HepG2 (cell line): ENCODE results near the gene NANOGP8. TPM values are rescaled to one million over a fixed set of nuclear protein-coding genes. Genes with fewer than 3 reads are reported as not detected.

Experiments
- ATAC-seq: fragments of 200-7000 bp; cut with Tn5 transposase; 3 replicates; pipeline ENCODE4 v1.9.1; 2020; ENCODE audit warnings: mild to moderate bottlenecking, moderate library complexity
- BruUV-seq: library from RNA; stranded (reverse); fragments of 400-500 nt; replicated peaks from 2 replicates; lab custom pipeline; 2021; lab: Mats Ljungman, UMichigan
- CTCF ChIA-PET: fragments of 300-600 bp; formaldehyde crosslinking; extraction: SDS; loops from one replicate; lab custom pipeline; 2021; ENCODE audit warnings: low total read pairs, inconsistent platforms, low intra/inter-chr PET ratio; lab: Yijun Ruan, JAX
- POLR2A ChIA-PET: fragments of 350-600 bp; sonication (Branson Sonifier 250); formaldehyde crosslinking; loops from one replicate; lab custom pipeline; 2020; ENCODE audit warnings: antibody characterized with exemption, inconsistent platforms; lab: Yijun Ruan, JAX
- DNase-seq: peaks from one replicate; pipeline ENCODE4 v3.0.0-alpha.2; 2015; ENCODE audit warnings: low spot score
- FAIRE-seq: peaks from 3 replicates; lab custom pipeline; 2011; peaks lifted over from hg19 to GRCh38; lab: Jason Lieb, UNC
- H2AFZ ChIP-seq: one replicate; pipeline ENCODE4 v1.6.1; 2011; ENCODE audit warnings: low read length, inconsistent platforms
- H3K27ac ChIP-seq: fragments of 300-600 bp; 3 replicates; pipeline ENCODE4 v1.8.0; 2011; ENCODE audit warnings: mixed run types, mild to moderate bottlenecking, mixed read lengths, low read length, inconsistent platforms; ENCODE audit not compliant: insufficient read depth; ENCODE audit errors: extremely low read length
- H3K27me3 ChIP-seq, 2 experiments: fragments of 200-600 bp in 1 of 2; 2 replicates in 1 of 2; 3 replicates in 1 of 2; pipeline versions ENCODE4 v1.6.0 to v1.8.0; 2011; ENCODE audit warnings: low read length in 2 of 2, mild to moderate bottlenecking in 2 of 2, moderate library complexity in 2 of 2, inconsistent platforms in 1 of 2; ENCODE audit not compliant: insufficient read depth in 2 of 2, control insufficient read depth in 1 of 2
- H3K36me3 ChIP-seq, 2 experiments: fragments of 200-600 bp in 1 of 2; replicated peaks in 1 of 2; 2 replicates in 1 of 2; 3 replicates in 1 of 2; pipeline versions ENCODE4 v1.5.1 to v1.8.0; 2011; ENCODE audit warnings: low read length in 2 of 2, inconsistent platforms in 1 of 2; ENCODE audit not compliant: insufficient read depth in 2 of 2, control insufficient read depth in 1 of 2
- H3K4me1 ChIP-seq: 2 replicates; pipeline ENCODE4 v1.5.1; 2012; ENCODE audit warnings: low read length, inconsistent platforms; ENCODE audit not compliant: insufficient read depth
- H3K4me2 ChIP-seq: 2 replicates; pipeline ENCODE4 v1.6.0; 2011; ENCODE audit warnings: low read depth, low read length, inconsistent platforms
- H3K4me3 ChIP-seq, 3 experiments: fragments of 200-600 bp in 1 of 3; sonication (generic), shearing (Covaris generic) in 1 of 3; replicated peaks in 1 of 3; 2 replicates each; pipeline ENCODE4 v1.5.1; 2011 to 2016; ENCODE audit warnings: low read length in 3 of 3, inconsistent platforms in 2 of 3, low read depth in 2 of 3, mild to moderate bottlenecking in 2 of 3, control low read depth in 1 of 3, mixed read lengths in 1 of 3; ENCODE audit not compliant: insufficient read depth in 1 of 3
- H3K79me2 ChIP-seq: one replicate; pipeline ENCODE4 v1.6.1; 2011; ENCODE audit warnings: low read length, inconsistent platforms; ENCODE audit not compliant: insufficient read depth
- H3K9ac ChIP-seq: 2 replicates; pipeline ENCODE4 v1.6.0; 2011; ENCODE audit warnings: mild to moderate bottlenecking, low read depth, low read length, inconsistent platforms; ENCODE audit not compliant: insufficient read depth
- H3K9me3 ChIP-seq: 2 replicates; pipeline ENCODE4 v1.5.1; 2012; ENCODE audit warnings: mild to moderate bottlenecking, low read length
- H4K20me1 ChIP-seq: 2 replicates; pipeline ENCODE4 v1.6.0; 2011; ENCODE audit warnings: inconsistent platforms, mild to moderate bottlenecking, low read length, moderate library complexity; ENCODE audit not compliant: insufficient read depth
- EED ChIP-seq: sonication (generic); formaldehyde crosslinking; IDR thresholded peaks from 2 replicates; pipeline ENCODE4 v1.5.0; 2020; ENCODE audit warnings: mild to moderate bottlenecking, missing genetic modification reagents
- HNF1B ChIP-seq: sonication (generic); formaldehyde crosslinking; IDR thresholded peaks from 2 replicates; pipeline ENCODE4 v1.5.1; 2020; ENCODE audit warnings: mild to moderate bottlenecking, moderate library complexity, missing genetic modification reagents
- ZNF33A ChIP-seq: sonication (generic); formaldehyde crosslinking; IDR thresholded peaks from 2 replicates; pipeline ENCODE4 v1.5.1; 2020; ENCODE audit warnings: missing genetic modification reagents, mild to moderate bottlenecking, moderate library complexity, borderline replicate concordance
- ZNF556 ChIP-seq: sonication (generic); formaldehyde crosslinking; IDR thresholded peaks from 2 replicates; pipeline ENCODE4 v1.4.0; 2020; ENCODE audit warnings: mild to moderate bottlenecking, missing genetic modification reagents, borderline replicate concordance
- ZNF768 ChIP-seq: sonication (generic); formaldehyde crosslinking; IDR thresholded peaks from 2 replicates; pipeline ENCODE4 v1.4.0; 2020; ENCODE audit warnings: missing genetic modification reagents
- ZNF850 ChIP-seq: sonication (generic); formaldehyde crosslinking; conservative IDR thresholded peaks from 2 replicates; pipeline ENCODE4 v1.9.0; 2021; ENCODE audit warnings: mild to moderate bottlenecking, missing genetic modification reagents
- ZSCAN12 ChIP-seq: sonication (generic); formaldehyde crosslinking; IDR thresholded peaks from 2 replicates; pipeline ENCODE4 v1.9.0; 2021; ENCODE audit warnings: mild to moderate bottlenecking, missing genetic modification reagents
- WGBS: methylation state at CpG from one replicate; pipeline ENCODE4 v1.1.6; 2017; ENCODE audit warnings: low lambda C conversion rate; 5-methylcytosine and 5-hydroxymethylcytosine counted together
- in situ Hi-C: cut with HindIII; loops from 2 replicates; pipeline ENCODE4 v1.10.0; 2017; ENCODE audit warnings: low pct_unique_long_range_greater_than_20kb; ENCODE audit not compliant: extremely low pct_ligation_motif_present
- intact Hi-C: fragments of 100-400 bp; cut with micrococcal nuclease; formaldehyde crosslinking; loops from one replicate; pipeline ENCODE4 v1.10.0; 2022; ENCODE audit not compliant: unreplicated experiment
- polyA plus RNA-seq, 8 experiments: library from polyadenylated mRNA; depleted of rRNA in 3 of 8; stranded (reverse) in 7 of 8; unstranded in 1 of 8; fragments of >200 nt; fragmentation: Illumina TruSeq in 4 of 8; extraction: Trizol in 4 of 8; gene quantifications; 2 replicates each; pipeline versions ENCODE4 v1.2.1 to v1.2.3, GENCODE V29; 2011 to 2016; ENCODE audit warnings: low read depth in 4 of 8, missing spikeins in 1 of 8, mixed read lengths in 1 of 8; ENCODE audit not compliant: insufficient read depth in 1 of 8
- total RNA-seq, 5 experiments: library from RNA; depleted of rRNA; stranded (reverse); fragments of >200 nt; fragmentation: Illumina TruSeq; extraction: Trizol; gene quantifications; 2 replicates each; pipeline ENCODE4 v1.2.3, GENCODE V29; 2016; ENCODE audit warnings: low read depth in 1 of 5
- TF ChIP-seq, protein P1 (sequence below): IDR thresholded peaks from 2 replicates; pipeline ENCODE4 v1.6.1; 2016

NANOGP8 gene
- total and polyA plus RNA-seq, 2 of the 13 experiments (the other 11 are each of a cell fraction or from before 2014, with no cell fraction given), result 0.27 TPM; not detected in 1

GRCh38 chr15:35107561-35107960 lies 22.5 kb upstream of the NANOGP8 start:
- Histone ChIP-seq H3K9ac (no peak overlapping the region), H3K4me3 (no peak overlapping the region), H3K9me3 (no peaks in the 10 kb centered on the region), H3K4me2 (no peak overlapping the region), H4K20me1 (no peaks in the 10 kb centered on the region), H3K27ac (no peak overlapping the region), H3K4me1 (no peaks in the 10 kb centered on the region), H2AFZ (no peak overlapping the region), H3K36me3 (no peaks in the 10 kb centered on the region), H3K79me2 (no peaks in the 10 kb centered on the region), H3K27me3 (no peaks in the 10 kb centered on the region)
- ATAC-seq (no peak), FAIRE-seq (no peak), DNase-seq (no peak)
- in situ Hi-C loops, result no loop called here
- no TSS peak for BruUV-seq
- POLR2A ChIA-PET, result no interaction called here
- intact Hi-C loops, result no loop called here
- WGBS, result 85% methylated on average over 5 of the region's 5 CpGs
- CTCF ChIA-PET, result no interaction called here
- TF ChIP-seq ZNF850 (no peak), ZNF33A (CRISPR knock-in tag) (no peak), EED (CRISPR knock-in tag) (no peak), ZSCAN12 (CRISPR knock-in tag) (no peak), HNF1B (CRISPR knock-in tag) (no peak), ZNF768 (CRISPR knock-in tag) (no peak), ZNF556 (CRISPR knock-in tag) (no peak)
- TF ChIP-seq, protein P1, sequence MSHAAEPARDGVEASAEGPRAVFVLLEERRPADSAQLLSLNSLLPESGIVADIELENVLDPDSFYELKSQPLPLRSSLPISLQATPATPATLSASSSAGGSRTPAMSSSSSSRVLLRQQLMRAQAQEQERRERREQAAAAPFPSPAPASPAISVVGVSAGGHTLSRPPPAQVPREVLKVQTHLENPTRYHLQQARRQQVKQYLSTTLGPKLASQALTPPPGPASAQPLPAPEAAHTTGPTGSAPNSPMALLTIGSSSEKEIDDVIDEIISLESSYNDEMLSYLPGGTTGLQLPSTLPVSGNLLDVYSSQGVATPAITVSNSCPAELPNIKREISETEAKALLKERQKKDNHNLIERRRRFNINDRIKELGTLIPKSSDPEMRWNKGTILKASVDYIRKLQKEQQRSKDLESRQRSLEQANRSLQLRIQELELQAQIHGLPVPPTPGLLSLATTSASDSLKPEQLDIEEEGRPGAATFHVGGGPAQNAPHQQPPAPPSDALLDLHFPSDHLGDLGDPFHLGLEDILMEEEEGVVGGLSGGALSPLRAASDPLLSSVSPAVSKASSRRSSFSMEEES, result no peak
